IMR-90 (cell line): ENCODE results near the gene ZNF76. TPM values are rescaled to one million over a fixed set of nuclear protein-coding genes. Genes with fewer than 3 reads are reported as not detected.
A peak's percentile ranks its signal among the peaks of the same experiment; 100 is the strongest.

Source experiments
- ATAC-seq: fragments of 200-7000 bp; cut with Tn5 transposase; 2 replicates; pipeline ENCODE4 v1.9.1; 2020; ENCODE audit warnings: low read depth, mild to moderate bottlenecking, moderate library complexity
- BruUV-seq: library from RNA; stranded (reverse); fragments of 400-500 nt; replicated peaks from 2 replicates; lab custom pipeline; 2021; lab: Mats Ljungman, UMichigan
- CTCF ChIA-PET: fragments of 300-600 bp; formaldehyde crosslinking; extraction: SDS; loops from one replicate; lab custom pipeline; 2021; ENCODE audit warnings: antibody characterized with exemption; lab: Yijun Ruan, JAX
- POLR2A ChIA-PET: fragments of 300-600 bp; sonication (Branson Sonifier 250); formaldehyde crosslinking; loops from one replicate; lab custom pipeline; 2022; ENCODE audit warnings: antibody characterized with exemption; ENCODE audit not compliant: unreplicated experiment; lab: Charles Lee
- DNase-seq: peaks from one replicate; pipeline ENCODE4 v3.0.0; 2013
- H2AFZ ChIP-seq: replicated peaks from 2 replicates; pipeline ENCODE3; 2013; ENCODE audit warnings: low read length, mild to moderate bottlenecking; ENCODE audit not compliant: poor library complexity
- H2AK5ac ChIP-seq: 2 replicates; pipeline ENCODE4 v1.6.1; 2013; ENCODE audit warnings: low read depth, low read length, inconsistent platforms
- H2AK9ac ChIP-seq: replicated peaks from 2 replicates; pipeline ENCODE3; 2013; ENCODE audit warnings: mild to moderate bottlenecking, low read depth, low read length, moderate library complexity; ENCODE audit not compliant: poor library complexity
- H2BK120ac ChIP-seq: 2 replicates; pipeline ENCODE4 v1.6.1; 2013; ENCODE audit warnings: low read depth, low read length, inconsistent platforms
- H2BK15ac ChIP-seq: 3 replicates; pipeline ENCODE4 v1.6.1; 2013; ENCODE audit warnings: low read depth, low read length, inconsistent platforms
- H2BK20ac ChIP-seq: 2 replicates; pipeline ENCODE4 v1.6.1; 2013; ENCODE audit warnings: low read depth, mild to moderate bottlenecking, inconsistent platforms, low read length, moderate library complexity
- H2BK5ac ChIP-seq: 2 replicates; pipeline ENCODE4 v1.6.1; 2013; ENCODE audit warnings: mild to moderate bottlenecking, low read depth, low read length, inconsistent platforms; ENCODE audit not compliant: poor library complexity, severe bottlenecking
- H3K14ac ChIP-seq: replicated peaks from 2 replicates; pipeline ENCODE4 v1.6.1; 2013; ENCODE audit warnings: low read depth, low read length, inconsistent platforms
- H3K18ac ChIP-seq: 2 replicates; pipeline ENCODE4 v1.6.1; 2013; ENCODE audit warnings: low read depth, low read length, control low read depth
- H3K23ac ChIP-seq: 2 replicates; pipeline ENCODE4 v1.6.1; 2013; ENCODE audit warnings: low read depth, low read length, inconsistent platforms
- H3K27ac ChIP-seq: 2 replicates; pipeline ENCODE4 v1.5.1; 2013; ENCODE audit warnings: mild to moderate bottlenecking, control low read depth, low read length; ENCODE audit not compliant: insufficient read depth
- H3K27me3 ChIP-seq: 2 replicates; pipeline ENCODE4 v1.6.1; 2013; ENCODE audit warnings: low read length; ENCODE audit not compliant: control insufficient read depth, insufficient read depth
- H3K36me3 ChIP-seq: 2 replicates; pipeline ENCODE4 v1.6.1; 2013; ENCODE audit warnings: low read length, mixed read lengths; ENCODE audit not compliant: control insufficient read depth, insufficient read depth
- H3K4ac ChIP-seq: 2 replicates; pipeline ENCODE4 v1.6.1; 2013; ENCODE audit warnings: low read depth, low read length, inconsistent platforms
- H3K4me1 ChIP-seq: 2 replicates; pipeline ENCODE4 v1.6.1; 2013; ENCODE audit warnings: low read length, mixed read lengths; ENCODE audit not compliant: control insufficient read depth, insufficient read depth
- H3K4me2 ChIP-seq: 2 replicates; pipeline ENCODE4 v1.6.1; 2013; ENCODE audit warnings: low read depth, mild to moderate bottlenecking, control low read depth, low read length, moderate library complexity
- H3K4me3 ChIP-seq: 2 replicates; pipeline ENCODE4 v1.5.1; 2013; ENCODE audit warnings: low read depth, mild to moderate bottlenecking, control low read depth, low read length, moderate library complexity; ENCODE audit not compliant: insufficient read depth
- H3K56ac ChIP-seq: 2 replicates; pipeline ENCODE4 v1.6.1; 2013; ENCODE audit warnings: low read length, inconsistent platforms; ENCODE audit not compliant: insufficient read depth; ENCODE audit errors: extremely low read depth
- H3K79me1 ChIP-seq, 2 experiments: 2 replicates each; pipeline ENCODE4 v1.6.1; 2013; ENCODE audit warnings: low read length in 2 of 2, inconsistent platforms in 1 of 2, low read depth in 1 of 2
- H3K9ac ChIP-seq: 2 replicates; pipeline ENCODE4 v1.6.1; 2013; ENCODE audit warnings: low read depth, low read length, control low read depth
- H3K9me1 ChIP-seq: 2 replicates; pipeline ENCODE4 v1.6.1; 2013; ENCODE audit warnings: low read length, inconsistent platforms; ENCODE audit not compliant: insufficient read depth
- H3K9me3 ChIP-seq: 2 replicates; pipeline ENCODE4 v1.6.1; 2013; ENCODE audit warnings: low read length; ENCODE audit not compliant: control insufficient read depth, insufficient read depth
- H4K20me1 ChIP-seq: 2 replicates; pipeline ENCODE4 v1.6.1; 2013; ENCODE audit warnings: low read length, inconsistent platforms; ENCODE audit not compliant: insufficient read depth
- H4K5ac ChIP-seq: 2 replicates; pipeline ENCODE4 v1.6.1; 2013; ENCODE audit warnings: mild to moderate bottlenecking, low read depth, low read length, control low read depth
- H4K8ac ChIP-seq, 2 experiments: 2 replicates each; pipeline ENCODE4 v1.6.1; 2013; ENCODE audit warnings: low read depth in 2 of 2, low read length in 2 of 2, control low read depth in 1 of 2, inconsistent platforms in 1 of 2
- H4K91ac ChIP-seq: 2 replicates; pipeline ENCODE4 v1.6.1; 2013; ENCODE audit warnings: low read depth, low read length, inconsistent platforms; ENCODE audit not compliant: insufficient read depth
- NFE2L2 ChIP-seq: fragments of 150-350 bp; IDR thresholded peaks from 2 replicates; pipeline ENCODE4 v1.6.1; 2016; ENCODE audit warnings: low read depth, mild to moderate bottlenecking, low read length
- RAD21 ChIP-seq: IDR thresholded peaks from 2 replicates; pipeline ENCODE4 v1.6.1; 2012; ENCODE audit warnings: low read length, improper control_type of control experiment
- SMC3 ChIP-seq: fragments of 150-350 bp; IDR thresholded peaks from 2 replicates; pipeline ENCODE4 v1.6.1; 2016; ENCODE audit warnings: low read depth, mild to moderate bottlenecking, antibody characterized with exemption, low read length, moderate library complexity
- WGBS, 2 experiments: methylation state at CpG; one replicate each; pipeline versions ENCODE4 v1.1.5 to v1.1.7; 2013; ENCODE audit warnings: missing lambda C conversion rate in 2 of 2; ENCODE audit not compliant: insufficient read length in 1 of 2; ENCODE audit errors: extremely low coverage in 2 of 2; 5-methylcytosine and 5-hydroxymethylcytosine counted together
- dilution Hi-C: fragments of 300-500 bp; cut with HindIII; formaldehyde crosslinking; loops from one replicate; pipeline ENCODE4 v1.14.3; 2018; ENCODE audit warnings: low sequenced_read_pairs; ENCODE audit not compliant: unreplicated experiment
- in situ Hi-C: fragments of 300-500 bp; cut with MboI; formaldehyde crosslinking; loops from 3 replicates; pipeline ENCODE4 v1.14.3; 2019; ENCODE audit warnings: low sequenced_read_pairs, inconsistent platforms, mixed read lengths
- intact Hi-C: fragments of 100-400 bp; cut with micrococcal nuclease; formaldehyde crosslinking; loops from 2 replicates; pipeline ENCODE4 v1.10.0; 2022
- polyA plus RNA-seq, 3 experiments: library from polyadenylated mRNA; depleted of rRNA; stranded (reverse); fragments of >200 nt; gene quantifications; 2 replicates each; pipeline ENCODE4 v1.2.3, GENCODE V29; 2012; ENCODE audit warnings: low replicate concordance in 1 of 3
- total RNA-seq: library from RNA; depleted of rRNA; stranded (reverse); fragments of >200 nt; gene quantifications from 2 replicates; pipeline ENCODE4 v1.2.3, GENCODE V29; 2012
- TF ChIP-seq, protein P1 (sequence below): fragments of 150-350 bp; IDR thresholded peaks from 2 replicates; pipeline ENCODE4 v1.6.1; 2016; ENCODE audit warnings: low read depth, mild to moderate bottlenecking, low read length, moderate library complexity, borderline replicate concordance

The ZNF76 gene
- total and polyA plus RNA-seq, 2 of the 4 experiments (the other 2 are of a cell fraction) = 19.9 to 21.1 TPM

DNA sequence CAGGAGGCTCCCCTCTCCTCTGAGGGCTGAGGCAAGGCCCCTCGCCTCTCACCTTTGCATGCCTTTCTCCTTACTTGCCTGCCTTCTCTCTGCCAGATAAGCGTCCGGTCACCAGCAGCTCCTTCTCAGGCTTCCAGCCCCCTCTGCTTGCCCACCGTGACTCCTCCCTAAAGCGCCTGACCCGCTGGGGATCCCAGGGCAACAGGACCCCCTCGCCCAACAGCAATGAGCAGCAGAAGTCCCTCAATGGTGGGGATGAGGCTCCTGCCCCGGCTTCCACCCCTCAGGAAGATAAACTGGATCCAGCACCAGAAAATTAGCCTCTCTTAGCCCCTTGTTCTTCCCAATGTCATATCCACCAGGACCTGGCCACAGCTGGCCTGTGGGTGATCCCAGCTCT lies 61.6 kb downstream of the ZNF76 start:
- no peak overlapping the region for H3K27ac ChIP-seq
- no peak overlapping the region for H4K5ac ChIP-seq
- BruUV-seq = no TSS peak
- H4K91ac ChIP-seq = no peak overlapping the region
- no peak overlapping the region for H2BK15ac ChIP-seq
- H3K9me3 ChIP-seq = no peaks in the 10 kb centered on the region
- H4K20me1 ChIP-seq = no peaks in the 10 kb centered on the region
- H3K9ac ChIP-seq = no peak overlapping the region
- no peak overlapping the region for H2BK5ac ChIP-seq
- no peak overlapping the region for H4K8ac ChIP-seq
- H3K36me3 ChIP-seq = no peaks in the 10 kb centered on the region
- H3K56ac ChIP-seq = no peak overlapping the region
- peak overlapping the region; percentile 34 for H2AFZ ChIP-seq
- H3K4ac ChIP-seq = no peak overlapping the region
- in situ Hi-C loops = loop anchor here (25.0 kb wide), 1 partner anchor 416 kb away; the partner anchor contains the start of gene ARMC12
- no peak overlapping the region for H2AK5ac ChIP-seq
- H3K9me1 ChIP-seq = peaks cover 4% of the 10 kb centered on the region
- no peak overlapping the region for H2AK9ac ChIP-seq
- ChIA-PET POLR2A (no interaction called here), CTCF (no interaction called here)
- no peak overlapping the region for H3K18ac ChIP-seq
- peaks cover 2% of the 10 kb centered on the region; the same call in 1 of the 2 replicates for H3K4me1 ChIP-seq
- no peaks in the 10 kb centered on the region for H3K79me1 ChIP-seq
- no peak overlapping the region for H3K4me2 ChIP-seq
- no peak overlapping the region for H2BK120ac ChIP-seq
- no peak overlapping the region for H2BK20ac ChIP-seq
- dilution Hi-C loops = no loop called here
- ATAC-seq (no peak), DNase-seq (no peak)
- H3K27me3 ChIP-seq = peaks cover 8% of the 10 kb centered on the region
- intact Hi-C loops = no loop called here
- TF ChIP-seq RAD21 (no peak), NFE2L2 (no peak), SMC3 (no peak)
- TF ChIP-seq, protein P1, sequence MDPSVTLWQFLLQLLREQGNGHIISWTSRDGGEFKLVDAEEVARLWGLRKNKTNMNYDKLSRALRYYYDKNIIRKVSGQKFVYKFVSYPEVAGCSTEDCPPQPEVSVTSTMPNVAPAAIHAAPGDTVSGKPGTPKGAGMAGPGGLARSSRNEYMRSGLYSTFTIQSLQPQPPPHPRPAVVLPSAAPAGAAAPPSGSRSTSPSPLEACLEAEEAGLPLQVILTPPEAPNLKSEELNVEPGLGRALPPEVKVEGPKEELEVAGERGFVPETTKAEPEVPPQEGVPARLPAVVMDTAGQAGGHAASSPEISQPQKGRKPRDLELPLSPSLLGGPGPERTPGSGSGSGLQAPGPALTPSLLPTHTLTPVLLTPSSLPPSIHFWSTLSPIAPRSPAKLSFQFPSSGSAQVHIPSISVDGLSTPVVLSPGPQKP = no peak
- WGBS, 2 experiments = 100% methylated on average over 1 of the region's 8 CpGs; no CpG with 5 or more reads in 1 of the 2 experiments
- H3K23ac ChIP-seq = no peak overlapping the region
- H3K14ac ChIP-seq = no peak overlapping the region
- H3K4me3 ChIP-seq = no peak overlapping the region
